Activated gamma-delta T cell (primary cell): ENCODE measurements around the gene TAF11L10.
"Not testable (repeated sequence)": the region's sequence is repeated elsewhere in the genome, so short reads cannot be mapped to it uniquely, and the experiment has no call there.

ENCODE experiments used
- DNase-seq: peaks from one replicate; lab custom pipeline; 2025; lab: John Stamatoyannopoulos, UW
- total RNA-seq, 2 donors: gene quantifications; one replicate each; lab custom pipeline; 2026; lab: John Stamatoyannopoulos, UW

The TAF11L10 gene
- 0 reads per million in 2 donors for total RNA-seq

GRCh38 chr5:17597728-17598127 lies at the start of gene TAF11L10:
TSS of gene TAF11L10 (minus strand) at chr5:17597828.
- DNase-seq = not testable (repeated sequence)

DNA sequence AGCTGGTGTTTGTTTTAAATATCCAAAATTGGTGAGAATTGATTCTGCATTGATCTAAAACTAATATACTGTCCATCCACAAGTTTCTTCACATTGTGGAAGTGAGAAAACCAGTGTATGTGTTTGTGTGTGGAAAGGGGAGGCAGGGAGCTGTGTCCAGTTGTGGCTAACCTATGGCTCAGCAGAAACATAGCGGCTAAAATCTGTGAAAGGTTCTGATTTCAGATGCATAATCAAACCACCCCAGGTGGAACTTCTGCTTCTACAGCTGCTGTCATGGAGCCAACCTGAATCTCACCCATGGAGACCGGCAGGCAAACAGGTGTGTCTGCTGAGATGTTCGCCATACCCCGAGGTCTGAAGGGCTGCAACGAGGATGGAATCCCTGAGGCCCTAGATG lies 36.5 kb upstream of the TAF11L10 start, which contains the start of gene TAF11L14:
Gene TAF11L14 (plus strand): TSS at position 301 of the 400 bp plus-strand sequence.
- DNase-seq = no peak

- DNase-seq = not testable (repeated sequence)
Measured at GRCh38 chr5:17631788-17632187, 34.2 kb upstream of the TAF11L10 start, which contains the start of gene TAF11L13. TSS of gene TAF11L13 (plus strand) at chr5:17632088.

DNA sequence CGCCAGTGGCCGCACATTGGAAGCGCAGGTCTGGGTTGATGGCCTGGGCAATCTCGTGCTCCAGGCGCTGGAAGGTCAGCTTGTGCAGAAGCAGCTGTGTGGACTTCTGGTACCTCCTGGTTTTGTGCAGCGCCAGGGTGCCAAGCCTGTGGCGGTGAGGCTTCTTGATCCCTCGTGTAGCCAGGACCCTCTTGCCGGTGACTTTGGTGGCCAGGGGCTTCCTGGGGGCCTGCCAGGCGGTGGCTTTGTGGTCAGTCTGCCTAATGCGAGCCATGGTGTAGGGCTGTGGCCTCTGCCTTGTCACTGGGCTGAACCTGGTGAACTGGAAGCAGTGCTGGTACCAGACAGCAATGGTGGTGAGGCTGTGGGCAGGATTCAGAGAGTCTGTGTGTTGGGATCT lies 28.1 kb upstream of the TAF11L10 start:
- no peak for DNase-seq

- DNase-seq = no peak
Measured at GRCh38 chr5:17620627-17621026, 23.0 kb upstream of the TAF11L10 start.

GRCh38 chr5:17619354-17619753 lies 21.7 kb upstream of the TAF11L10 start:
- no peak for DNase-seq

GRCh38 chr5:17614872-17615605 lies 17.4 kb upstream of the TAF11L10 start:
- DNase-seq = no peak

GRCh38 chr5:17610092-17610491 lies 12.5 kb upstream of the TAF11L10 start, which contains the start of gene TAF11L12:
TSS of gene TAF11L12 (plus strand) at chr5:17610392.
- DNase-seq = not testable (repeated sequence)

GRCh38 chr5:17607461-17607860 lies 9.8 kb upstream of the TAF11L10 start:
- DNase-seq = not testable (repeated sequence)

- no peak for DNase-seq
Measured at GRCh38 chr5:17604951-17605350, 7.3 kb upstream of the TAF11L10 start.

- not testable (repeated sequence) for DNase-seq
Measured at GRCh38 chr5:17603880-17604279, 6.3 kb upstream of the TAF11L10 start, which contains the start of gene TAF11L11. TSS of gene TAF11L11 (plus strand) at chr5:17604183.

DNA sequence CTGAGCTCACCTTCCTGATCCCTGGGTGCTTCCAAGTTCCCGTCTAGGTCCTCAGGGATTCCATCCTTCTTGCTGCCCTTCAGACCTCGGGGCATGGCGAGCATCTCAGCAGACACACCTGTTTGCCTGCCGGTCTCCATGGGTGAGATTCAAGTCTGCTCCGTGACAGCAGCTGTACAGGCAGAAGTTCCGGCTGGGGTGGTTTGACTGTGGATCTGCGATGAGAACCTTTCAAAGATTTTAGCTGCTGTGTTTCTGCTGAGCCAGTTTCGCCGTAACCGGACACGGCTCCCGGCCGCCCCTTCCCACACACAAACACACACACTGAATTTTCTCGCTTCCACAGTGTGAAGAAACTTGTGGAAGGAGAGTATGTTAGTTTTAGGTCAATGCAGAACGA lies 3.4 kb downstream of the TAF11L10 start, which contains the start of gene TAF11L9:
Gene TAF11L9 (minus strand): TSS at position 140 of the 400 bp plus-strand sequence.
- DNase-seq = not testable (repeated sequence)

GRCh38 chr5:17590860-17591259 lies 6.8 kb downstream of the TAF11L10 start, which contains the start of gene TAF11L8:
TSS of gene TAF11L8 (minus strand) at chr5:17590960.
- not testable (repeated sequence) for DNase-seq

- not testable (repeated sequence) for DNase-seq
Measured at GRCh38 chr5:17585658-17586057, 12.0 kb downstream of the TAF11L10 start, which contains the start of gene TAF11L7. TSS of gene TAF11L7 (minus strand) at chr5:17585758.
